LNCaP clone FGC (cell line): ENCODE data around the gene CD200.

Experiments
- DNase-seq: peaks from one replicate; pipeline ENCODE4 v3.0.0-alpha.2; 2011; ENCODE audit warnings: low read depth
- H3K4me3 ChIP-seq: 2 replicates; pipeline ENCODE4 v1.5.1; 2011; ENCODE audit warnings: mild to moderate bottlenecking, low read depth, low read length, control low read depth
- CTCF ChIP-seq: IDR thresholded peaks from 2 replicates; pipeline ENCODE4 v1.5.1; 2012; ENCODE audit warnings: mild to moderate bottlenecking; ENCODE audit not compliant: control insufficient read depth, insufficient read depth; ENCODE audit errors: extremely low read depth

The CD200 gene

GRCh38 chr3:112392393-112393359 is 59.7 kb downstream of the CD200 start:
- H3K4me3 ChIP-seq: no peak overlapping the region
- DNase-seq: no peak
- no peak for TF ChIP-seq CTCF

- H3K4me3 ChIP-seq: no peak overlapping the region
- no peak for DNase-seq
Measured at GRCh38 chr3:112393360-112393728, 60.4 kb downstream of the CD200 start.

GRCh38 chr3:112394003-112394640 is 61.2 kb downstream of the CD200 start:
- no peak for TF ChIP-seq CTCF
- DNase-seq: no peak
- H3K4me3 ChIP-seq: no peak overlapping the region

More at GRCh38 chr3:112393360-112393728, 60.4 kb downstream of the CD200 start:
- TF ChIP-seq CTCF: no peak

GRCh38 chr3:112395181-112395895 is 62.4 kb downstream of the CD200 start:
- no peak overlapping the region for H3K4me3 ChIP-seq
- DNase-seq: no peak
- no peak for TF ChIP-seq CTCF

- DNase-seq: no peak
- no peak overlapping the region for H3K4me3 ChIP-seq
- TF ChIP-seq CTCF: no peak
Measured at GRCh38 chr3:112395896-112396290, 62.9 kb downstream of the CD200 start.

- no peak for TF ChIP-seq CTCF
- DNase-seq: no peak
Measured at GRCh38 chr3:112397556-112397955, 64.6 kb downstream of the CD200 start.

More at GRCh38 chr3:112397556-112397955, 64.6 kb downstream of the CD200 start:
- H3K4me3 ChIP-seq: no peak overlapping the region
